ENCODE results near the gene HOXD10.

HOXD10 gene

GRCh38 chr2:176091329-176092258 is 25.0 kb upstream of the HOXD10 start:
- DNase-seq (ENCODE audit: low read depth in 2 of 2), result no peak
- H3K4me3 ChIP-seq (replicated peaks in 1 of 2; ENCODE audit: low read depth in 2 of 2, low read length in 2 of 2), result no peak overlapping the region
- no peak for TF ChIP-seq CTCF (IDR thresholded peaks at IDR 0.05; ENCODE audit: low read depth, low read length)

- no peak for DNase-seq (ENCODE audit: low read depth in 2 of 2)
- no peak within 1 kb of the TSS for H3K4me3 ChIP-seq (replicated peaks in 1 of 2; ENCODE audit: low read depth in 2 of 2, low read length in 2 of 2)
- no peak for TF ChIP-seq CTCF (IDR thresholded peaks at IDR 0.05; ENCODE audit: low read depth, low read length)
Measured at GRCh38 chr2:176092270-176093144, 24.1 kb upstream of the HOXD10 start, which contains the start of gene HOXD13. Gene HOXD13, plus strand, starts transcription at chr2:176092721. Its CDS starts 170 bp downstream, at chr2:176092891.

GRCh38 chr2:176093145-176093897 is 23.3 kb upstream of the HOXD10 start:
- no peak for TF ChIP-seq CTCF (IDR thresholded peaks at IDR 0.05; ENCODE audit: low read depth, low read length)
- H3K4me3 ChIP-seq (replicated peaks in 1 of 2; ENCODE audit: low read depth in 2 of 2, low read length in 2 of 2), result no peak overlapping the region
- no peak for DNase-seq (ENCODE audit: low read depth in 2 of 2)

- no peak for DNase-seq (ENCODE audit: low read depth in 2 of 2)
- TF ChIP-seq CTCF (IDR thresholded peaks at IDR 0.05; ENCODE audit: low read depth, low read length), result no peak
- H3K4me3 ChIP-seq (replicated peaks in 1 of 2; ENCODE audit: low read depth in 2 of 2, low read length in 2 of 2), result no peak overlapping the region
Measured at GRCh38 chr2:176093898-176094249, 22.7 kb upstream of the HOXD10 start.

GRCh38 chr2:176094349-176094748 is 22.2 kb upstream of the HOXD10 start:
- no peak overlapping the region for H3K4me3 ChIP-seq (replicated peaks in 1 of 2; ENCODE audit: low read depth in 2 of 2, low read length in 2 of 2)
- TF ChIP-seq CTCF (IDR thresholded peaks at IDR 0.05; ENCODE audit: low read depth, low read length), result no peak
- DNase-seq (ENCODE audit: low read depth in 2 of 2), result no peak

GRCh38 chr2:176095421-176095820 is 21.2 kb upstream of the HOXD10 start:
- no peak for DNase-seq (ENCODE audit: low read depth in 2 of 2)
- no peak overlapping the region for H3K4me3 ChIP-seq (replicated peaks in 1 of 2; ENCODE audit: low read depth in 2 of 2, low read length in 2 of 2)
- TF ChIP-seq CTCF (IDR thresholded peaks at IDR 0.05; ENCODE audit: low read depth, low read length), result no peak
